ENCODE data around the gene EGFR. TPM values are rescaled to one million over a fixed set of nuclear protein-coding genes. Genes with fewer than 3 reads are reported as not detected.

EGFR gene
- 0.02 and 0.22 TPM in 2 replicates for polyA plus RNA-seq
- 0.23 and 0.49 TPM in 2 replicates for polyA minus RNA-seq

DNA sequence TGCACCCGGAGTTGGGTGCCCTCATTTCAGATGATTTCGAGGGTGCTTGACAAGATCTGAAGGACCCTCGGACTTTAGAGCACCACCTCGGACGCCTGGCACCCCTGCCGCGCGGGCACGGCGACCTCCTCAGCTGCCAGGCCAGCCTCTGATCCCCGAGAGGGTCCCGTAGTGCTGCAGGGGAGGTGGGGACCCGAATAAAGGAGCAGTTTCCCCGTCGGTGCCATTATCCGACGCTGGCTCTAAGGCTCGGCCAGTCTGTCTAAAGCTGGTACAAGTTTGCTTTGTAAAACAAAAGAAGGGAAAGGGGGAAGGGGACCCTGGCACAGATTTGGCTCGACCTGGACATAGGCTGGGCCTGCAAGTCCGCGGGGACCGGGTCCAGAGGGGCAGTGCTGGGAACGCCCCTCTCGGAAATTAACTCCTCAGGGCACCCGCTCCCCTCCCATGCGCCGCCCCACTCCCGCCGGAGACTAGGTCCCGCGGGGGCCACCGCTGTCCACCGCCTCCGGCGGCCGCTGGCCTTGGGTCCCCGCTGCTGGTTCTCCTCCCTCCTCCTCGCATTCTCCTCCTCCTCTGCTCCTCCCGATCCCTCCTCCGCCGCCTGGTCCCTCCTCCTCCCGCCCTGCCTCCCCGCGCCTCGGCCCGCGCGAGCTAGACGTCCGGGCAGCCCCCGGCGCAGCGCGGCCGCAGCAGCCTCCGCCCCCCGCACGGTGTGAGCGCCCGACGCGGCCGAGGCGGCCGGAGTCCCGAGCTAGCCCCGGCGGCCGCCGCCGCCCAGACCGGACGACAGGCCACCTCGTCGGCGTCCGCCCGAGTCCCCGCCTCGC lies at the start of gene EGFR:
Gene EGFR, plus strand, starts transcription at position 657 of the 830 bp plus-strand sequence. CDS start 261 bp downstream, outside the sequence.
- Histone ChIP-seq H3K36me3 (ENCODE audit: insufficient read depth, low read length) (no peaks in the 10 kb centered on the region), H3K27ac (ENCODE audit: low read length) (no peak within 1 kb of the TSS), H3F3A (ENCODE audit: insufficient read depth, low read length, poor library complexity, severe bottlenecking) (no peaks in the 10 kb centered on the region), H2AFZ (ENCODE audit: low read depth, low read length) (no peak within 1 kb of the TSS), H4K20me1 (ENCODE audit: insufficient read depth) (no peaks in the 10 kb centered on the region), H3K27me3 (ENCODE audit: insufficient read depth, low read depth, low read length) (peaks cover 45% of the 10 kb centered on the region), H3K4me2 (ENCODE audit: low read length) (no peak within 1 kb of the TSS), H3K4me3 (ENCODE audit: low read length) (peak within 1 kb of the TSS; percentile 69), H3K79me2 (replicated peaks; ENCODE audit: insufficient read depth, low read length) (no peaks in the 10 kb centered on the region), H3K9ac (ENCODE audit: low read length) (peak within 1 kb of the TSS; percentile 50), H3K9me3 (ENCODE audit: low read length) (no peaks in the 10 kb centered on the region), H3K9me2 (ENCODE audit: insufficient read depth, low read length) (no peaks in the 10 kb centered on the region)
- TF ChIP-seq POLR2AphosphoS5 (IDR thresholded peaks at IDR 0.05) (no peak), MXI1 (conservative IDR thresholded peaks at IDR 0.05; ENCODE audit: poor library complexity, severe bottlenecking) (no peak), EZH2 (IDR thresholded peaks at IDR 0.05; ENCODE audit: borderline replicate concordance, insufficient read depth, low read length, poor library complexity, severe bottlenecking) (no peak), EP300 (conservative IDR thresholded peaks at IDR 0.05; ENCODE audit: poor library complexity, severe bottlenecking) (no peak), RAD21 (conservative IDR thresholded peaks at IDR 0.05) (no peak), TAF1 (IDR thresholded peaks at IDR 0.05; ENCODE audit: low read depth) (no peak), SMC3 (conservative IDR thresholded peaks at IDR 0.05; ENCODE audit: poor library complexity) (no peak)
- TF ChIP-seq, protein P1, sequence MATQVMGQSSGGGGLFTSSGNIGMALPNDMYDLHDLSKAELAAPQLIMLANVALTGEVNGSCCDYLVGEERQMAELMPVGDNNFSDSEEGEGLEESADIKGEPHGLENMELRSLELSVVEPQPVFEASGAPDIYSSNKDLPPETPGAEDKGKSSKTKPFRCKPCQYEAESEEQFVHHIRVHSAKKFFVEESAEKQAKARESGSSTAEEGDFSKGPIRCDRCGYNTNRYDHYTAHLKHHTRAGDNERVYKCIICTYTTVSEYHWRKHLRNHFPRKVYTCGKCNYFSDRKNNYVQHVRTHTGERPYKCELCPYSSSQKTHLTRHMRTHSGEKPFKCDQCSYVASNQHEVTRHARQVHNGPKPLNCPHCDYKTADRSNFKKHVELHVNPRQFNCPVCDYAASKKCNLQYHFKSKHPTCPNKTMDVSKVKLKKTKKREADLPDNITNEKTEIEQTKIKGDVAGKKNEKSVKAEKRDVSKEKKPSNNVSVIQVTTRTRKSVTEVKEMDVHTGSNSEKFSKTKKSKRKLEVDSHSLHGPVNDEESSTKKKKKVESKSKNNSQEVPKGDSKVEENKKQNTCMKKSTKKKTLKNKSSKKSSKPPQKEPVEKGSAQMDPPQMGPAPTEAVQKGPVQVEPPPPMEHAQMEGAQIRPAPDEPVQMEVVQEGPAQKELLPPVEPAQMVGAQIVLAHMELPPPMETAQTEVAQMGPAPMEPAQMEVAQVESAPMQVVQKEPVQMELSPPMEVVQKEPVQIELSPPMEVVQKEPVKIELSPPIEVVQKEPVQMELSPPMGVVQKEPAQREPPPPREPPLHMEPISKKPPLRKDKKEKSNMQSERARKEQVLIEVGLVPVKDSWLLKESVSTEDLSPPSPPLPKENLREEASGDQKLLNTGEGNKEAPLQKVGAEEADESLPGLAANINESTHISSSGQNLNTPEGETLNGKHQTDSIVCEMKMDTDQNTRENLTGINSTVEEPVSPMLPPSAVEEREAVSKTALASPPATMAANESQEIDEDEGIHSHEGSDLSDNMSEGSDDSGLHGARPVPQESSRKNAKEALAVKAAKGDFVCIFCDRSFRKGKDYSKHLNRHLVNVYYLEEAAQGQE (IDR thresholded peaks at IDR 0.05; ENCODE audit: borderline replicate concordance): no peak
- TF ChIP-seq, protein P2, sequence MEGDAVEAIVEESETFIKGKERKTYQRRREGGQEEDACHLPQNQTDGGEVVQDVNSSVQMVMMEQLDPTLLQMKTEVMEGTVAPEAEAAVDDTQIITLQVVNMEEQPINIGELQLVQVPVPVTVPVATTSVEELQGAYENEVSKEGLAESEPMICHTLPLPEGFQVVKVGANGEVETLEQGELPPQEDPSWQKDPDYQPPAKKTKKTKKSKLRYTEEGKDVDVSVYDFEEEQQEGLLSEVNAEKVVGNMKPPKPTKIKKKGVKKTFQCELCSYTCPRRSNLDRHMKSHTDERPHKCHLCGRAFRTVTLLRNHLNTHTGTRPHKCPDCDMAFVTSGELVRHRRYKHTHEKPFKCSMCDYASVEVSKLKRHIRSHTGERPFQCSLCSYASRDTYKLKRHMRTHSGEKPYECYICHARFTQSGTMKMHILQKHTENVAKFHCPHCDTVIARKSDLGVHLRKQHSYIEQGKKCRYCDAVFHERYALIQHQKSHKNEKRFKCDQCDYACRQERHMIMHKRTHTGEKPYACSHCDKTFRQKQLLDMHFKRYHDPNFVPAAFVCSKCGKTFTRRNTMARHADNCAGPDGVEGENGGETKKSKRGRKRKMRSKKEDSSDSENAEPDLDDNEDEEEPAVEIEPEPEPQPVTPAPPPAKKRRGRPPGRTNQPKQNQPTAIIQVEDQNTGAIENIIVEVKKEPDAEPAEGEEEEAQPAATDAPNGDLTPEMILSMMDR (IDR thresholded peaks at IDR 0.05; ENCODE audit: poor library complexity, severe bottlenecking): no peak

DNA sequence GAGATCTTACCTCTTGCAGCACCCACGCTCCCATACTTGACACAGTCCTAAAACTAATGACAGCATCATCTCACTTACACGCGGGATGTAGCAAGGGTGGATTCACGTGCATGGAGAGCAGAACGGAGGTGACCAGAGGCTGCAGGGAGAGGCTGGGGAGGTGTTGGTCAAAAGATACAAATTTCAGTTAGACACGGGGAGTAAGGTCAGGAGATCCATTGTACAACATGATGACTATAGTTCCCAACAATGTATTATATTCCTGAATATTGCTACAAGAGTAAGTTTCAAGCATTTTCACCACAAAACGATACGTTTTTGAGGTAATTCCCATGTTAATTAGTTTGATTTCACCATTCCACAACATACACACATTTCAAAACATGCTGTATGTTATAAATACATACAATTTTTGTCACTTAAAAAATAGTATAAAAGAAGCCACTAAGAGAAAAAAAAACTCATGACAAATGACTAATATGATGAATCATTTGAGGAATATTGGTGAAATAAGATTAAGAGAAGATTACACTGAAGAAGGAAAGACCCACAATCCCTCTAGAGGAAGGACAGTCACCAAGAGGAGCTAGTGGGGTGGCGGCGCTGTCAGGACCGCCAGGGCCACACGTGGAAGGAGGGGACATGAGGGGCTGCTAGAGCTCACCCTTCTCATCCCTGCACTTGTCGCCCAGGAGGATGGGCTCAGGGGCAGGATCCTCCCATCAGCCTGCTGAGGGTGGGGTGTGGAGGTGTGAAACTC lies 49.4 kb upstream of the EGFR start:
- TF ChIP-seq, protein P1 (IDR thresholded peaks at IDR 0.05; ENCODE audit: borderline replicate concordance): no peak
- TF ChIP-seq EP300 (conservative IDR thresholded peaks at IDR 0.05; ENCODE audit: poor library complexity, severe bottlenecking) (no peak), EZH2 (IDR thresholded peaks at IDR 0.05; ENCODE audit: borderline replicate concordance, insufficient read depth, low read length, poor library complexity, severe bottlenecking) (no peak), MXI1 (conservative IDR thresholded peaks at IDR 0.05; ENCODE audit: poor library complexity, severe bottlenecking) (no peak), SMC3 (conservative IDR thresholded peaks at IDR 0.05; ENCODE audit: poor library complexity) (no peak), RAD21 (conservative IDR thresholded peaks at IDR 0.05) (no peak), TAF1 (IDR thresholded peaks at IDR 0.05; ENCODE audit: low read depth) (no peak), POLR2AphosphoS5 (IDR thresholded peaks at IDR 0.05) (no peak)
- TF ChIP-seq, protein P2 (IDR thresholded peaks at IDR 0.05; ENCODE audit: poor library complexity, severe bottlenecking): no peak
- H4K20me1 ChIP-seq (ENCODE audit: insufficient read depth): no peaks in the 10 kb centered on the region
- no peaks in the 10 kb centered on the region for H3F3A ChIP-seq (ENCODE audit: insufficient read depth, low read length, poor library complexity, severe bottlenecking)
- H3K27ac ChIP-seq (ENCODE audit: low read length): no peak overlapping the region
- no peak overlapping the region for H3K9ac ChIP-seq (ENCODE audit: low read length)
- no peak overlapping the region for H3K4me2 ChIP-seq (ENCODE audit: low read length)
- no peaks in the 10 kb centered on the region for H3K9me2 ChIP-seq (ENCODE audit: insufficient read depth, low read length)
- no peaks in the 10 kb centered on the region for H3K9me3 ChIP-seq (ENCODE audit: low read length)
- H3K79me2 ChIP-seq (replicated peaks; ENCODE audit: insufficient read depth, low read length): no peaks in the 10 kb centered on the region
- no peaks in the 10 kb centered on the region for H3K36me3 ChIP-seq (ENCODE audit: insufficient read depth, low read length)
- H2AFZ ChIP-seq (ENCODE audit: low read depth, low read length): no peak overlapping the region
- no peaks in the 10 kb centered on the region for H3K27me3 ChIP-seq (ENCODE audit: insufficient read depth, low read depth, low read length)
- H3K4me3 ChIP-seq (ENCODE audit: low read length): no peak overlapping the region

All from neural cell (in vitro differentiated cells).